ENCODE results near the gene SOX13. TPM values are rescaled to one million over a fixed set of nuclear protein-coding genes. Genes with fewer than 3 reads are reported as not detected.

Gene SOX13
- total and polyA plus RNA-seq, 5 donors: 9.4 to 17.9 (median 11.6) TPM

- Histone ChIP-seq H3K27ac (ENCODE audit: low read length) (no peak overlapping the region), H3K27me3 (ENCODE audit: control insufficient read depth, insufficient read depth) (no peaks in the 10 kb centered on the region), H3K4me3 (ENCODE audit: low read length) (no peak overlapping the region), H3K4me1 (ENCODE audit: control insufficient read depth, insufficient read depth, low read length) (no peaks in the 10 kb centered on the region), H3K9me3 (ENCODE audit: control insufficient read depth, low read length) (no peaks in the 10 kb centered on the region)
- ATAC-seq: no peak
- intact Hi-C loops (cut with DNase I): no loop called here
- 80% methylated on average over 2 of the region's 2 CpGs for WGBS
- DNase-seq: no peak
These were observed 63.9 kb downstream of the SOX13 start for GRCh38 chr1:204136814-204137213.

GRCh38 chr1:204139088-204139487 is 66.2 kb downstream of the SOX13 start:
- Histone ChIP-seq H3K27me3 (ENCODE audit: control insufficient read depth, insufficient read depth) (no peaks in the 10 kb centered on the region), H3K4me1 (ENCODE audit: control insufficient read depth, insufficient read depth, low read length) (no peaks in the 10 kb centered on the region), H3K27ac (ENCODE audit: low read length) (no peak overlapping the region), H3K9me3 (ENCODE audit: control insufficient read depth, low read length) (no peaks in the 10 kb centered on the region), H3K4me3 (ENCODE audit: low read length) (no peak overlapping the region)
- ATAC-seq: no peak
- DNase-seq: no peak
- intact Hi-C loops (cut with DNase I): no loop called here
- WGBS: 83% methylated on average over 2 of the region's 2 CpGs

- ATAC-seq (no peak), DNase-seq (no peak)
- Histone ChIP-seq H3K27ac (ENCODE audit: low read length) (no peak overlapping the region), H3K4me1 (ENCODE audit: control insufficient read depth, insufficient read depth, low read length) (no peaks in the 10 kb centered on the region), H3K9me3 (ENCODE audit: control insufficient read depth, low read length) (no peaks in the 10 kb centered on the region), H3K4me3 (ENCODE audit: low read length) (no peak overlapping the region), H3K27me3 (ENCODE audit: control insufficient read depth, insufficient read depth) (no peaks in the 10 kb centered on the region)
- WGBS: 99% methylated on average over 6 of the region's 6 CpGs
- intact Hi-C loops (cut with DNase I): no loop called here
These were observed 67.0 kb downstream of the SOX13 start for GRCh38 chr1:204139952-204140351.

GRCh38 chr1:204141131-204141530 is 68.2 kb downstream of the SOX13 start:
- H3K4me3 ChIP-seq (ENCODE audit: low read length): no peak overlapping the region
- ATAC-seq: no peak
- H3K4me1 ChIP-seq (ENCODE audit: control insufficient read depth, insufficient read depth, low read length): no peaks in the 10 kb centered on the region
- intact Hi-C loops (cut with DNase I): no loop called here
- 96% methylated on average over 3 of the region's 3 CpGs for WGBS
- no peak for DNase-seq
- H3K9me3 ChIP-seq (ENCODE audit: control insufficient read depth, low read length): no peaks in the 10 kb centered on the region
- H3K27me3 ChIP-seq (ENCODE audit: control insufficient read depth, insufficient read depth): no peaks in the 10 kb centered on the region
- H3K27ac ChIP-seq (ENCODE audit: low read length): no peak overlapping the region

GRCh38 chr1:204142032-204142974 is 69.4 kb downstream of the SOX13 start:
- ATAC-seq (no peak), DNase-seq (no peak)
- intact Hi-C loops (cut with DNase I): no loop called here
- WGBS: 94% methylated on average over 5 of the region's 5 CpGs
- H3K9me3 ChIP-seq (ENCODE audit: control insufficient read depth, low read length): no peaks in the 10 kb centered on the region
- H3K27me3 ChIP-seq (ENCODE audit: control insufficient read depth, insufficient read depth): no peaks in the 10 kb centered on the region
- H3K4me1 ChIP-seq (ENCODE audit: control insufficient read depth, insufficient read depth, low read length): no peaks in the 10 kb centered on the region
- no peak overlapping the region for H3K4me3 ChIP-seq (ENCODE audit: low read length)
- H3K27ac ChIP-seq (ENCODE audit: low read length): no peak overlapping the region

GRCh38 chr1:204143276-204144041 is 70.5 kb downstream of the SOX13 start:
- Histone ChIP-seq H3K4me3 (ENCODE audit: low read length) (no peak overlapping the region), H3K4me1 (ENCODE audit: control insufficient read depth, insufficient read depth, low read length) (no peaks in the 10 kb centered on the region), H3K27me3 (ENCODE audit: control insufficient read depth, insufficient read depth) (no peaks in the 10 kb centered on the region), H3K9me3 (ENCODE audit: control insufficient read depth, low read length) (no peaks in the 10 kb centered on the region), H3K27ac (ENCODE audit: low read length) (no peak overlapping the region)
- DNase-seq (no peak), ATAC-seq (no peak)
- WGBS: 78% methylated on average over 14 of the region's 14 CpGs
- intact Hi-C loops (cut with DNase I): no loop called here

GRCh38 chr1:204145033-204145504 is 72.2 kb downstream of the SOX13 start:
- WGBS: 80% methylated on average over 4 of the region's 4 CpGs
- no peaks in the 10 kb centered on the region for H3K4me1 ChIP-seq (ENCODE audit: control insufficient read depth, insufficient read depth, low read length)
- H3K4me3 ChIP-seq (ENCODE audit: low read length): no peak overlapping the region
- no peak for DNase-seq
- ATAC-seq: no peak
- no peaks in the 10 kb centered on the region for H3K9me3 ChIP-seq (ENCODE audit: control insufficient read depth, low read length)
- no peak overlapping the region for H3K27ac ChIP-seq (ENCODE audit: low read length)
- H3K27me3 ChIP-seq (ENCODE audit: control insufficient read depth, insufficient read depth): no peaks in the 10 kb centered on the region
- intact Hi-C loops (cut with DNase I): no loop called here

GRCh38 chr1:204146309-204146708 is 73.4 kb downstream of the SOX13 start:
- Histone ChIP-seq H3K4me1 (ENCODE audit: control insufficient read depth, insufficient read depth, low read length) (no peaks in the 10 kb centered on the region), H3K9me3 (ENCODE audit: control insufficient read depth, low read length) (no peaks in the 10 kb centered on the region), H3K4me3 (ENCODE audit: low read length) (no peak overlapping the region), H3K27me3 (ENCODE audit: control insufficient read depth, insufficient read depth) (no peaks in the 10 kb centered on the region), H3K27ac (ENCODE audit: low read length) (no peak overlapping the region)
- ATAC-seq: no peak
- DNase-seq: no peak
- WGBS: 89% methylated on average over 6 of the region's 6 CpGs
- intact Hi-C loops (cut with DNase I): no loop called here

GRCh38 chr1:204146965-204147364 is 74.0 kb downstream of the SOX13 start:
- 89% methylated on average over 7 of the region's 7 CpGs for whole genome bisulfite sequencing
- Histone ChIP-seq H3K27ac (ENCODE audit: low read length) (no peak overlapping the region), H3K9me3 (ENCODE audit: control insufficient read depth, low read length) (no peaks in the 10 kb centered on the region), H3K4me3 (ENCODE audit: low read length) (no peak overlapping the region), H3K27me3 (ENCODE audit: control insufficient read depth, insufficient read depth) (no peaks in the 10 kb centered on the region), H3K4me1 (ENCODE audit: control insufficient read depth, insufficient read depth, low read length) (no peaks in the 10 kb centered on the region)
- intact Hi-C loops (cut with DNase I): no loop called here
- no peak for ATAC-seq
- DNase-seq: no peak

- ATAC-seq: no peak
- H3K9me3 ChIP-seq (ENCODE audit: control insufficient read depth, low read length): no peaks in the 10 kb centered on the region
- no peak overlapping the region for H3K27ac ChIP-seq (ENCODE audit: low read length)
- DNase-seq: no peak
- intact Hi-C loops (cut with DNase I): no loop called here
- H3K4me1 ChIP-seq (ENCODE audit: control insufficient read depth, insufficient read depth, low read length): peaks cover 3% of the 10 kb centered on the region
- H3K4me3 ChIP-seq (ENCODE audit: low read length): no peak overlapping the region
- 79% methylated on average over 13 of the region's 13 CpGs for WGBS
- H3K27me3 ChIP-seq (ENCODE audit: control insufficient read depth, insufficient read depth): no peaks in the 10 kb centered on the region
These were observed 74.8 kb downstream of the SOX13 start for GRCh38 chr1:204147406-204148383.

All from right cardiac atrium (tissue), 5 donors.